Stomach (tissue), 9 donors: ENCODE data around the gene EFCAB5. TPM values are rescaled to one million over a fixed set of nuclear protein-coding genes. Genes with fewer than 3 reads are reported as not detected.
A peak's percentile ranks its signal among the peaks of the same experiment; 100 is the strongest.

ENCODE experiments used
- DNase-seq, 2 donors: peaks; one replicate each; pipeline versions ENCODE4 v3.0.0 to v3.0.0-alpha.2; 2013 to 2019
- H3K27ac ChIP-seq, 5 donors: fragments of 200-600 bp in 4 of 5; sonication (generic) in 4 of 5; one replicate each; pipeline ENCODE4 v1.5.1; 2013 to 2019; ENCODE audit warnings: mild to moderate bottlenecking in 1 of 5, moderate library complexity in 1 of 5
- H3K27me3 ChIP-seq, 3 donors: fragments of 200-600 bp; sonication (generic); one replicate each; pipeline ENCODE4 v1.5.1; 2017 to 2019; ENCODE audit warnings: mixed run types in 1 of 3
- H3K36me3 ChIP-seq, 4 donors: fragments of 200-600 bp; sonication (generic); 1 replicate in 3 of 4; 2 replicates in 1 of 4; pipeline ENCODE4 v1.5.1; 2016 to 2019
- H3K4me1 ChIP-seq, 4 donors: fragments of 200-600 bp; sonication (generic); one replicate each; pipeline ENCODE4 v1.5.1; 2016 to 2019
- H3K4me3 ChIP-seq, 4 donors: fragments of 200-600 bp; sonication (generic) in 3 of 4; one replicate each; pipeline ENCODE4 v1.5.1; 2016 to 2019; ENCODE audit warnings: mild to moderate bottlenecking in 1 of 4
- H3K9me3 ChIP-seq, 4 donors: fragments of 200-600 bp; sonication (generic); one replicate each; pipeline ENCODE4 v1.5.1; 2016 to 2019
- CTCF ChIP-seq, 7 experiments: fragments of 450-650 bp in 4 of 7; fragments of 200-600 bp in 3 of 7; sonication (generic) in 3 of 7; IDR thresholded peaks; one replicate each; pipeline ENCODE4 v1.5.1; 2016 to 2019; ENCODE audit warnings: antibody characterized with exemption in 7 of 7, control low read depth in 2 of 7, mild to moderate bottlenecking in 1 of 7
- EP300 ChIP-seq: sonication (generic); formaldehyde crosslinking; IDR thresholded peaks from one replicate; pipeline ENCODE4 v1.6.1; 2017; ENCODE audit warnings: antibody characterized with exemption
- POLR2A ChIP-seq, 4 donors: fragments of 450-650 bp; IDR thresholded peaks; one replicate each; pipeline ENCODE4 v1.6.1; 2016; ENCODE audit warnings: antibody characterized with exemption in 4 of 4, control low read depth in 2 of 4, mild to moderate bottlenecking in 1 of 4, moderate library complexity in 1 of 4
- POLR2AphosphoS5 ChIP-seq, 3 donors: sonication (generic); formaldehyde crosslinking; IDR thresholded peaks; one replicate each; pipeline ENCODE4 v1.6.1; 2016; ENCODE audit warnings: antibody characterized with exemption in 3 of 3
- WGBS, 5 donors: extraction: QIAGEN DNeasy Blood & Tissue Kit in 3 of 5; methylation state at CpG; one replicate each; pipeline versions ENCODE4 v1.1.5 to v1.1.7; 2013 to 2018; 5-methylcytosine and 5-hydroxymethylcytosine counted together
- intact Hi-C: fragments of 100-400 bp; cut with DNase I; formaldehyde crosslinking; loops from one replicate; pipeline ENCODE4 v1.15.1; 2023; ENCODE audit warnings: low total_unique reads
- polyA plus RNA-seq, 3 donors: library from polyadenylated mRNA; stranded (reverse); fragments of 200-250 nt; gene quantifications; one replicate each; pipeline ENCODE4 v1.2.3, GENCODE V29; 2013
- total RNA-seq, 5 donors: library from RNA; depleted of rRNA; stranded (reverse); fragments of >200 nt; gene quantifications; one replicate each; pipeline versions ENCODE4 v1.1.0 to v1.2.3, GENCODE V29; 2014 to 2016
- donor health status: healthy with polysubstance abuse.
- donor health status: Bipolar disorder and iron deficiency.
- donor health status: healthy.

The EFCAB5 gene
- total and polyA plus RNA-seq, 8 donors = 0.05 to 2.8 (median 1.4) TPM; not detected in 4

GRCh38 chr17:29905879-29906167, 35.6 kb upstream of the EFCAB5 start:
- TF ChIP-seq CTCF (IDR thresholded peaks at IDR 0.05) (no peak), POLR2AphosphoS5 (IDR thresholded peaks at IDR 0.05) (no peak), EP300 (no peak)
- H3K9me3 ChIP-seq = peaks cover 0 to 7% (median 0%) of the 10 kb centered on the region in 4 donors
- peaks cover 0 to 16% (median 6%) of the 10 kb centered on the region in 4 donors for H3K4me1 ChIP-seq
- H3K27me3 ChIP-seq = no peaks in the 10 kb centered on the region
- WGBS, 5 donors = 98 to 100% (median 98%) methylated on average over 3 of the region's 3 CpGs
- H3K27ac ChIP-seq = no peak overlapping the region
- no peaks in the 10 kb centered on the region for H3K36me3 ChIP-seq
- no peak for DNase-seq
- intact Hi-C loops = no loop called here
- no peak overlapping the region for H3K4me3 ChIP-seq

- WGBS, 5 donors = 85 to 100% (median 97%) methylated on average over 2 of the region's 2 CpGs
- intact Hi-C loops = no loop called here
Observed at GRCh38 chr17:29906969-29907368, 34.5 kb upstream of the EFCAB5 start.

GRCh38 chr17:29909236-29910003, 32.0 kb upstream of the EFCAB5 start:
- WGBS, 5 donors = 73 to 81% (median 79%) methylated on average over 6 of the region's 6 CpGs
- Histone ChIP-seq H3K9me3 (peaks cover 0 to 7% (median 0%) of the 10 kb centered on the region in 4 donors), H3K4me3 (no peak overlapping the region), H3K4me1 (peaks cover 0 to 29% (median 15%) of the 10 kb centered on the region in 4 donors), H3K36me3 (peaks cover 0 to 6% (median 1%) of the 10 kb centered on the region in 4 donors), H3K27ac (no peak overlapping the region), H3K27me3 (no peaks in the 10 kb centered on the region)
- intact Hi-C loops = no loop called here
- no peak for TF ChIP-seq CTCF (IDR thresholded peaks at IDR 0.05)
- TF ChIP-seq EP300 = no peak
- no peak for TF ChIP-seq POLR2AphosphoS5 (IDR thresholded peaks at IDR 0.05)
- no peak for TF ChIP-seq POLR2A (IDR thresholded peaks at IDR 0.05)
- DNase-seq = peak in 1 of 2 donors; percentile 24

More at GRCh38 chr17:29906969-29907368, 34.5 kb upstream of the EFCAB5 start:
- no peaks in the 10 kb centered on the region for H3K36me3 ChIP-seq
- TF ChIP-seq POLR2AphosphoS5 (IDR thresholded peaks at IDR 0.05) (no peak), CTCF (IDR thresholded peaks at IDR 0.05) (no peak), POLR2A (IDR thresholded peaks at IDR 0.05) (no peak), EP300 (no peak)
- DNase-seq = no peak
- H3K4me1 ChIP-seq = peaks cover 0 to 20% (median 10%) of the 10 kb centered on the region in 4 donors
- H3K4me3 ChIP-seq = no peak overlapping the region
- H3K27me3 ChIP-seq = no peaks in the 10 kb centered on the region
- H3K9me3 ChIP-seq = peaks cover 0 to 7% (median 0%) of the 10 kb centered on the region in 4 donors
- no peak overlapping the region for H3K27ac ChIP-seq

GRCh38 chr17:29911641-29912177, 29.7 kb upstream of the EFCAB5 start:
- Histone ChIP-seq H3K4me1 (peaks cover 0 to 30% (median 15%) of the 10 kb centered on the region in 4 donors), H3K27me3 (no peaks in the 10 kb centered on the region), H3K4me3 (no peak overlapping the region), H3K27ac (peak overlapping the region in 1 of 5 donors; percentile 34), H3K36me3 (peaks cover 0 to 6% (median 1%) of the 10 kb centered on the region in 4 donors), H3K9me3 (no peaks in the 10 kb centered on the region)
- intact Hi-C loops = no loop called here
- TF ChIP-seq POLR2AphosphoS5 (IDR thresholded peaks at IDR 0.05) (peak in 1 of 3 donors; percentile 46), POLR2A (IDR thresholded peaks at IDR 0.05) (no peak)
- DNase-seq = peak in 1 of 2 donors; percentile 33
